Activated CD4-positive, CD25-positive, alpha-beta regulatory T cell treated with anti-CD3 and anti-CD28 coated beads, Interleukin-2, amount 50 U/mL, for 16 hours (primary cell): ENCODE results near the gene LDB3.

Source experiments
- DNase-seq: peaks from one replicate; pipeline ENCODE4 v3.0.0-alpha.2; 2020; ENCODE audit warnings: low read depth, low spot score

LDB3 gene

GRCh38 chr10:86651021-86651471 is 17.3 kb upstream of the LDB3 start:
- no peak for DNase-seq

- DNase-seq: no peak
These were observed 16.5 kb upstream of the LDB3 start for GRCh38 chr10:86651631-86652331.

GRCh38 chr10:86652361-86653202 is 15.7 kb upstream of the LDB3 start:
- no peak for DNase-seq

GRCh38 chr10:86653379-86653778 is 14.9 kb upstream of the LDB3 start:
- DNase-seq: no peak

GRCh38 chr10:86653987-86654386 is 14.3 kb upstream of the LDB3 start:
- DNase-seq: no peak

- no peak for DNase-seq
These were observed 13.7 kb upstream of the LDB3 start, which contains the start of gene OPN4 for GRCh38 chr10:86654411-86655172. OPN4 (plus strand) TSS chr10:86654547; CDS start chr10:86654784, 237 bp downstream.

GRCh38 chr10:86655173-86655540 is 13.2 kb upstream of the LDB3 start:
- no peak for DNase-seq

GRCh38 chr10:86655596-86655995 is 12.7 kb upstream of the LDB3 start:
- no peak for DNase-seq

GRCh38 chr10:86657011-86657395 is 11.3 kb upstream of the LDB3 start:
- no peak for DNase-seq

GRCh38 chr10:86657396-86658011 is 10.8 kb upstream of the LDB3 start:
- no peak for DNase-seq

GRCh38 chr10:86658261-86658741 is 10.0 kb upstream of the LDB3 start:
- DNase-seq: no peak

- no peak for DNase-seq
These were observed 9.6 kb upstream of the LDB3 start for GRCh38 chr10:86658751-86659150.

- no peak for DNase-seq
These were observed 9.1 kb upstream of the LDB3 start for GRCh38 chr10:86659161-86659691.

GRCh38 chr10:86659721-86660453 is 8.4 kb upstream of the LDB3 start:
- DNase-seq: no peak

- DNase-seq: no peak
These were observed 6.9 kb upstream of the LDB3 start for GRCh38 chr10:86661161-86662025.

GRCh38 chr10:86662186-86663045 is 5.9 kb upstream of the LDB3 start:
- DNase-seq: no peak

- DNase-seq: no peak
These were observed 5.3 kb upstream of the LDB3 start for GRCh38 chr10:86663046-86663345.

- DNase-seq: no peak
These were observed 4.6 kb upstream of the LDB3 start for GRCh38 chr10:86663576-86664339.
